GM18858 (cell line): ENCODE measurements around the gene OR5AL1.
"Not testable (repeated sequence)": the region's sequence is repeated elsewhere in the genome, so short reads cannot be mapped to it uniquely, and the experiment has no call there.

Experiments
- ATAC-seq: cut with Tn5 transposase; IDR thresholded peaks from one replicate; pipeline ENCODE4 v1.9.1; 2021; ENCODE audit not compliant: unreplicated experiment

OR5AL1 gene

DNA sequence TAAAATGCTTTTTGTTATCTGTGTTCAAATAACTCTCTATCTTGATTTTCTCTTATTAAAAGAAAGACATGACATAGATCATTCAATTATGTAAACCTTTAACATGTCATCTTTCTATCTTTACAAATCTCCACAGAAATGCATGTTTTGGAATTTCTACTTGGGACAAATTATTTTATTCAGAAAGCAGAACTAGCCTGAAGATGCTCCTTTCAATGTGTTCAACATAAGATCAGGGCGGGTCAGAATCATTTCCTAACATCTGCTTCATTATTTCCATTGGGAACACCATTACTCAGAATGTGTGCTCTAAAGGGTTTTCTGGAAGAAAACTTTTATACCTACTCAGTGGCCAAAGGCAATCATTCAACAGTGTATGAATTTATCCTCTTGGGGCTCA is at the start of gene OR5AL1:
Gene OR5AL1 (plus strand): TSS at position 301 of the 400 bp plus-strand sequence.
- no peak for ATAC-seq

DNA sequence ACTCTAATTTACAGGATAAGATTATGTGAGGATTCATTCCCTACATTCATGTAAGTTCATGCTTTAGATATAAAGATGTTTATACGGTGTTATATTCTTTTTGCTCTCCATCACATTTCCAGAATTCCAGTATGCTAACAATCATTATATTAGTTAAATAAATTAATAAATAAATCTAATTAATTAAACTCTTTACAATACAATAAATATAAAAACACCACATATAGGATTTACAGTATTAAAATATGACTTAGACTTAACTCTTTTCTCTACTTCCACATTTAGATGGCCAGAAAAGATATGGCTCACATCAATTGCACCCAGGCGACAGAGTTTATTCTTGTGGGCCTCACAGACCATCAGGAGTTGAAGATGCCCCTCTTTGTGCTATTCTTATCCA is 37.2 kb upstream of the OR5AL1 start, which contains the start of gene OR8U1:
Gene OR8U1 (plus strand): TSS at position 301 of the 400 bp plus-strand sequence. CDS start 0 bp downstream, at position 301.
- no peak for ATAC-seq

DNA sequence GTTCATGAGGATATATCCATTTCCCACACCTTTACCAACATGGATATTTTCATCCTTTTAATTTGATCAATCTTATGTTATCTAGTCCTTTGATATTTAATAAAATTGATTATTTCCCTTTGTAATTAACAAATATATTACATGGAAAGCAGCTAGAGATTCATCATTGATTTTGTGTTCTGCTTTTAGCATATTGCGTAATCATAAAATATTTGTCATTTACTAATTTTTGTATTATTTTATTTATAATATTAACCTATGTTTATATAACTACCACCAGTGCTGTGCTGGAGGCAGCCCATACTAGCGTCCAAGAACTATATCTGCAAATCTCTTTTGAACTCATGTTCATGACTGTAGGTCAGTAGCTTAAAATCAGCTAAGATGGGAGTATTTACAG is 32.4 kb upstream of the OR5AL1 start:
- ATAC-seq, result no peak

DNA sequence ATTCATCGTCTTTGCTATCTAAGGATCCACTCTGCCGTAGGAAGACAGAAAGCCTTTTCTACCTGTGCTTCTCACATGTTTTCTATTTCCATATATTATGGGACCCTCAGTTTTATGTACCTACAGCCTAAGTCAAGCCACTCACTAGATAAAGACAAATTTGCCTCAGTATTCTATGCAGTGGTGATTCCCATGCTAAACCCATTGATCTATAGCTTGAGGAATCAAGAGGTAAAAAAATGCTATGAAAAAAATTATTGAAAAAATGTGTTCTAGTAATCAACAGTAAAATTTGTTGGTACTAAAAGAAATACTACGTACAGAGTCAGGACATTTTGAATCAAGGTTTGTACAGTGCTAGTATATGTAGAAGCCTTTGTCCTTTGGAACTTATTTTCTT is 18.1 kb upstream of the OR5AL1 start:
- no peak for ATAC-seq

DNA sequence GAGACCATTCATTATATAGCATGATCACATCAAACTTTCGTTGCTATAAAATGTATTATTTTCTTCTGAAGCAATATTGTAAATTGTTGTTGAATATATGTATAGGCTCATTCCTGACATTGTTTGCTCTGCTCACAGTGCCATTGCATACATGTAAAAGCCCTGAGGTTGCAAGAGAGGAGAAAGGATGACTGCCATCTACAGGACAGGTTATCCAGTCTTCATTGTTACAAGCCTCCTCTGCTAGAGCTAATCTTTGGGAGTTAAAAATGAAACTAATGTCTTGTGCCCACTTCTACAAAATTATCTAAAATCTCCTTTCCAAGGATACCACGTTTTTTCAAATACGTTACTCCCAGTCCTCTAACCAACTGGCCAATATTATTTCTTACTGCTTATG is 16.4 kb upstream of the OR5AL1 start:
- ATAC-seq, result no peak

DNA sequence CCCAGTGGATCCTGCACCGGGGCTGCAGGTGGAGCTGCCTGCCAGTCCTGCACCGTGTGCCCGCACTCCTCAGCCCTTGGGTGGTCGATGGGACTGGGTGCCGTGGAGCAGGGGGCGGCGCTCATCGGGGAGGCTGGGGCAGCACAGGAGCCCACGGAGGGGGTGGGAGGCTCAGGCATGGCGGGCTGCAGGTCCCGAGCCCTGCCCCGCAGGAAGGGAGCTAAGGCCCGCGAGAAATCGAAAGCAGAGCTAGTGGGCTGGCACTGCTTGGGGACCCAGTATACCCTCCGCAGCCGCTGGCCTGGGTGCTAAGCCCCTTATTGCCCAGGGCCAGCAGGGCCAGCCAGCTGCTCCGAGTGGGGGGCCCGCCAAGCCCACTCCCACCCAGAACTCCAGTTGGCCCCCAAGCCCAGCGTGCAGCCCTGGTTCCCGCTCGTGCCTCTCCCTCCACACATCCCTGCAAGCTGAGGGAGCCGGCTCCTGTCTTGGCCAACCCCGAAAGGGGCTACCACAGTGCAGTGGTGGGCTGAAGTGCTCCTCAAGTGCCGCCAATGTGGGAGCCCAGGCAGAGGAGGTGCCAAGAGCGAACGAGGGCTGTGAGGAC is 10.5 kb upstream of the OR5AL1 start:
- not testable (repeated sequence) for ATAC-seq

DNA sequence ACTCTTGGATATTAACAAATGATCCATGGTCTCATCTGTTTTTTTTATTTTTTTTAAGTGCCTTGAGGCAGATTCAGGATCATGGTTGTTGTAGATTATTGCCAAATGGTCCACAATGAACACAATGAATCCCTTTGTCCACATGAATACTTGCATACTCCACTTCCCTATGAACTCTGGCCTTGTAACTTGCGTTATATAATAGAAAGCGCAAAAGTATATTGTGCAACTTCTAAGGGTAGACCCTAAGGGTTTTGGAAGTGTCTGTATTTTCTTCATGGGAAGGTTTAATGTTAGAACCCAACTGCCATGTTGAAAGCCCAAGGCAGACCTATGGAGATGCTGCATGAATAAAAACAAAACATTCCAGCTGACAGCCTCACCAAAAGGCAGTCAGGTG is 8.1 kb upstream of the OR5AL1 start:
- ATAC-seq, result no peak

DNA sequence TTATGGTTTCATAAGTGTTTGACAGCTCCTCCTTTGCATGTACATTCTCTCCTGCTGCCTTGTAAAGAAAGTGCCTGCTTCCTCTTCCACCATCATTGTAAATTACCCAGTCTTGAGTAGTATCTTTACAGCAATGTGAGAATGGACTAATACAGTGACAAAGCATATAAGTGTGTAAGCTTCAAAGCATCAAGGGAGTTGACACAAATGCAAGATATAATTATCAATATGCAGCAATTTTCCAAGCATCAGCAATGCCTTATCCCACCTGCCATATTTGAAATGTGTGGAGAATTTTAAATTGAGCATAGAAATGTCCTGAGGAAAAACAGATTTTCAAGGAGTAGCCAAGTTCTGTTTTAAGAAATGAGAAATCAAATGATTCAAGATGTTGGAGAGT is 1.7 kb upstream of the OR5AL1 start:
- no peak for ATAC-seq

DNA sequence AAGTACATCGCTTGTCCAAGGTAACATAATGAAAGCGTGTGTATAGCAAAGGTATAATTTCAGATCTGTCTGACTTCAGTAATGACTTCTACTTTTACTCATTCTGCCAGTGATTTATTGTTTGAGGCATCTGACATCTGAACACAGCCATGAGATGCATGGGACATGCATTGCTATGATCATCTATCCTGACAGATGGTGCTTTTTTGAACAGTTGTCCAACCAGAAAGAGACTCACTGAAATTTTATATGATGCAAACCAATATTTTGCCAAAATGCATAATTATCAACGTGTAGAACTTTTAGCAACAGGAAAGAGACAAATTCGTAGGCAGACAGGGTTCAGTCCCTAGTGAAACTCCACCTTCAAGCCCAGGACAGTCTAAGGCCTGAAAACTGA is 41.0 kb downstream of the OR5AL1 start:
- no peak for ATAC-seq

DNA sequence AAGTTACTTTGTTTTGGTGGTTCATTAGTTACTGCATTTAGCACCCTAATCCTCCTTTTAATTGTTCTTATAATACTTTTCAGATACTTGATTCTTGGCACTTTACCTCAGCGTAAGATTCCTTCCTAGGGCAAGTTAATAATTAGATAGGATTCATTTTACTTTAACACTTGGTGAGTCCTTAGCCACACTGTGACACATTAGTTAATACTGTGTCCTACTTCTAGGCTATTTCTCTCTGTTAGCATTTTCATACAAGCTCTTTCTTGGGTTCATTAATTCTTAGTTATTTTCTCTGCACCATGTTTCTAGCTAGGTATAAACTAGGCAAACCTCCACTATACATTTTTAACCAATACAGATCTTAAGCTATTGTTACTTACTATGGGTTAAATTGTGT is 44.6 kb downstream of the OR5AL1 start:
- ATAC-seq, result no peak
